Upper lobe of left lung (tissue), 4 donors: ENCODE results near the gene SGF29.

Source experiments
- CTCF ChIP-seq, 6 experiments: fragments of 450-650 bp in 4 of 6; fragments of 200-600 bp in 2 of 6; sonication (generic) in 2 of 6; IDR thresholded peaks; one replicate each; pipeline ENCODE4 v1.5.1; 2016 to 2019; ENCODE audit warnings: antibody characterized with exemption in 6 of 6
- POLR2AphosphoS5 ChIP-seq, 2 donors: sonication (generic); formaldehyde crosslinking; IDR thresholded peaks; one replicate each; pipeline ENCODE4 v1.5.1; 2017; ENCODE audit warnings: antibody characterized with exemption in 2 of 2

GRCh38 chr16:28504707-28505404 lies 48.9 kb upstream of the SGF29 start:
- TF ChIP-seq POLR2AphosphoS5 (IDR thresholded peaks at IDR 0.05) = no peak
- TF ChIP-seq CTCF (IDR thresholded peaks at IDR 0.05) = no peak
